Right lobe of liver (tissue), 6 donors: ENCODE data around the gene TMEM131. TPM values are rescaled to one million over a fixed set of nuclear protein-coding genes. Genes with fewer than 3 reads are reported as not detected.

Experiments used
- ATAC-seq, 4 donors: fragments of 200-7000 bp; cut with Tn5 transposase; one replicate each; pipeline ENCODE4 v1.9.1; 2020; ENCODE audit warnings: mild to moderate bottlenecking in 4 of 4, moderate library complexity in 4 of 4
- DNase-seq, 3 donors: peaks; one replicate each; pipeline ENCODE4 v3.0.0-alpha.2; 2020
- H3K27ac ChIP-seq, 3 donors: fragments of 200-600 bp; one replicate each; pipeline ENCODE4 v1.8.0; 2022
- H3K27me3 ChIP-seq, 2 donors: fragments of 200-600 bp; one replicate each; pipeline ENCODE4 v1.8.0; 2022
- H3K36me3 ChIP-seq, 4 donors: fragments of 200-600 bp; sonication (generic) in 1 of 4; one replicate each; pipeline versions ENCODE4 v1.5.1 to v1.8.0; 2017 to 2022; ENCODE audit warnings: control low read depth in 1 of 4
- H3K4me1 ChIP-seq, 4 donors: fragments of 200-600 bp; sonication (generic) in 1 of 4; one replicate each; pipeline versions ENCODE4 v1.5.1 to v1.8.0; 2017 to 2022; ENCODE audit warnings: control low read depth in 1 of 4
- H3K4me3 ChIP-seq, 3 donors: fragments of 200-600 bp; one replicate each; pipeline ENCODE4 v1.8.0; 2022
- H3K9me3 ChIP-seq, 4 donors: fragments of 200-600 bp; sonication (generic) in 1 of 4; one replicate each; pipeline versions ENCODE4 v1.5.1 to v1.8.0; 2017 to 2022; ENCODE audit warnings: control low read depth in 1 of 4
- CTCF ChIP-seq, 4 donors: fragments of 200-600 bp in 3 of 4; fragments of 450-650 bp in 1 of 4; IDR thresholded peaks; one replicate each; pipeline versions ENCODE4 v1.5.1 to v1.8.0; 2016 to 2022; ENCODE audit warnings: antibody characterized with exemption in 4 of 4, mild to moderate bottlenecking in 2 of 4
- POLR2A ChIP-seq: fragments of 450-650 bp; IDR thresholded peaks from one replicate; pipeline ENCODE4 v1.6.1; 2017; ENCODE audit warnings: antibody characterized with exemption, mild to moderate bottlenecking
- WGBS: methylation state at CpG from one replicate; pipeline ENCODE4 v1.1.6; 2018; ENCODE audit warnings: low coverage, low lambda C conversion rate; ENCODE audit not compliant: insufficient coverage; ENCODE audit errors: missing lambda C conversion rate; 5-methylcytosine and 5-hydroxymethylcytosine counted together
- intact Hi-C, 2 donors: fragments of 100-400 bp; cut with DNase I; formaldehyde crosslinking; loops; one replicate each; pipeline versions ENCODE4 v1.11.2 to v1.14.1; 2022
- small RNA-seq, 2 experiments: library from RNA; depleted of rRNA; stranded (forward); fragments of <200 nt; gene quantifications; one replicate each; pipeline ENCODE3, GENCODE V24; 2016
- total RNA-seq, 6 experiments: library from RNA; depleted of rRNA in 2 of 6; stranded (reverse); fragments of >200 nt in 2 of 6; fragmentation: NEBNext Ultra II Directional in 3 of 6; extraction: Animal tissue kit (Norgen Biotek cat#: 25700) in 3 of 6; gene quantifications; one replicate each; pipeline versions ENCODE4 v1.1.0 to v1.2.4, GENCODE V29; 2016 to 2023
- donor health status: DM: no; HTN: yes; CAD: no.
- donor health status: DM: no; HTN: no; CAD: no.
- donor health status: DM: no; HTN: no; CAD: no.
- donor health status: DM: no; HTN: yes; CAD: no.
- donor health status: DM: no; HTN: yes; CAD: no.

The TMEM131 gene
- total RNA-seq, 6 experiments from 2014 or later: 14.8 to 34.0 (median 17.8) TPM

GRCh38 chr2:97707362-97708047 lies 288.2 kb downstream of the TMEM131 start:
- Histone ChIP-seq H3K27me3 (no peaks in the 10 kb centered on the region), H3K9me3 (no peaks in the 10 kb centered on the region), H3K4me3 (no peak overlapping the region), H3K4me1 (no peaks in the 10 kb centered on the region), H3K36me3 (no peaks in the 10 kb centered on the region), H3K27ac (no peak overlapping the region)
- DNase-seq (peak in 2 of 3 donors; percentile 29 to 36), ATAC-seq (peak in 2 of 4 donors; percentile 21 to 22)
- intact Hi-C loops: no loop called here
- TF ChIP-seq POLR2A: no peak
- no peak for TF ChIP-seq CTCF (IDR thresholded peaks at IDR 0.05)
- WGBS: 40% methylated on average over 1 of the region's 11 CpGs

GRCh38 chr2:97706708-97707345 lies 288.9 kb downstream of the TMEM131 start:
- Histone ChIP-seq H3K4me1 (no peaks in the 10 kb centered on the region), H3K9me3 (no peaks in the 10 kb centered on the region), H3K36me3 (no peaks in the 10 kb centered on the region), H3K27me3 (no peaks in the 10 kb centered on the region), H3K27ac (no peak overlapping the region), H3K4me3 (no peak overlapping the region)
- TF ChIP-seq POLR2A (no peak), CTCF (IDR thresholded peaks at IDR 0.05) (no peak)
- DNase-seq (peak in 1 of 3 donors; percentile 14), ATAC-seq (no peak)
- WGBS: 70% methylated on average over 9 of the region's 11 CpGs
- intact Hi-C loops: no loop called here

Small RNAs within 50 kb of the gene (small RNA-seq; reads per million reads assigned to genes)
- gene HMGN1P36 (0 reads per million in 2 experiments), gene RNU7-96P (0 reads per million in 2 experiments)

Other genes with a start within 250 kb of the TMEM131 start
- gene VWA3B, start 91.2 kb upstream of the TMEM131 start, total RNA-seq: under 1 TPM in 4 of 6 experiments, not detected in 2; 0.09 to 0.24 (median 0.13) TPM